ENCODE results near the gene FOXO3.
A peak's percentile ranks its signal among the peaks of the same experiment; 100 is the strongest.

The FOXO3 gene

GRCh38 chr6:108524528-108525248 lies 36.0 kb upstream of the FOXO3 start:
- H2AK5ac ChIP-seq (ENCODE audit: low read length): no peak overlapping the region
- no peak overlapping the region for H3K4ac ChIP-seq (ENCODE audit: low read depth, low read length)
- H2BK120ac ChIP-seq (ENCODE audit: insufficient read depth, low read length, poor library complexity): peak overlapping the region; percentile 47
- no peaks in the 10 kb centered on the region for H3K27me3 ChIP-seq (ENCODE audit: insufficient read depth, low read length)
- no peak overlapping the region for H4K12ac ChIP-seq (ENCODE audit: low read depth, low read length)
- no peak overlapping the region for H3K9ac ChIP-seq (ENCODE audit: low read length)
- no peak overlapping the region for H3K27ac ChIP-seq (ENCODE audit: low read depth, low read length)
- no peak overlapping the region for H3K4me2 ChIP-seq (ENCODE audit: low read length)
- peaks cover 0 to 7% of the 10 kb centered on the region in 2 experiments for H3K4me1 ChIP-seq (ENCODE audit: control insufficient read depth in 1 of 2, insufficient read depth in 2 of 2, low read length in 2 of 2)
- H2BK12ac ChIP-seq (ENCODE audit: low read length): peak overlapping the region; percentile 94
- no peaks in the 10 kb centered on the region for H3K79me1 ChIP-seq (ENCODE audit: low read length)
- H3K79me2 ChIP-seq (ENCODE audit: control insufficient read depth, insufficient read depth, low read length, poor library complexity): no peaks in the 10 kb centered on the region
- H3K23ac ChIP-seq (ENCODE audit: low read length): no peak overlapping the region
- no peaks in the 10 kb centered on the region for H3K36me3 ChIP-seq (ENCODE audit: control insufficient read depth in 1 of 2, insufficient read depth in 2 of 2, low read length in 2 of 2)
- DNase-seq: peak in 1 of 2 donors; percentile 31
- H3K18ac ChIP-seq (ENCODE audit: low read length): no peak overlapping the region
- no peaks in the 10 kb centered on the region for H3K9me3 ChIP-seq (ENCODE audit: insufficient read depth, low read depth, low read length)
- H4K8ac ChIP-seq (ENCODE audit: low read depth, low read length): no peak overlapping the region
- WGBS (ENCODE audit: extremely low coverage, insufficient coverage, insufficient read length): no CpG with 5 or more reads among the region's 5 CpGs
- no peak overlapping the region for H4K91ac ChIP-seq (ENCODE audit: low read depth, low read length)
- no peak overlapping the region for H2BK5ac ChIP-seq (ENCODE audit: low read depth, low read length, poor library complexity)
- no peak overlapping the region for H3K4me3 ChIP-seq (ENCODE audit: low read depth, low read length)
- H2AFZ ChIP-seq (ENCODE audit: insufficient read depth, low read length, poor library complexity): no peak overlapping the region
- H3K14ac ChIP-seq (ENCODE audit: low read length): no peak overlapping the region

GRCh38 chr6:108526739-108527174 lies 34.0 kb upstream of the FOXO3 start:
- Histone ChIP-seq H2AK5ac (ENCODE audit: low read length) (no peak overlapping the region), H4K91ac (ENCODE audit: low read depth, low read length) (no peak overlapping the region), H3K18ac (ENCODE audit: low read length) (no peak overlapping the region), H2BK5ac (ENCODE audit: low read depth, low read length, poor library complexity) (no peak overlapping the region), H3K14ac (ENCODE audit: low read length) (no peak overlapping the region), H3K9me3 (ENCODE audit: insufficient read depth, low read depth, low read length) (no peaks in the 10 kb centered on the region), H4K12ac (ENCODE audit: low read depth, low read length) (no peak overlapping the region), H2BK120ac (ENCODE audit: insufficient read depth, low read length, poor library complexity) (no peak overlapping the region), H3K27ac (ENCODE audit: low read depth, low read length) (no peak overlapping the region), H3K79me1 (ENCODE audit: low read length) (no peaks in the 10 kb centered on the region), H3K79me2 (ENCODE audit: control insufficient read depth, insufficient read depth, low read length, poor library complexity) (no peaks in the 10 kb centered on the region), H3K9ac (ENCODE audit: low read length) (no peak overlapping the region), H3K23ac (ENCODE audit: low read length) (no peak overlapping the region), H3K4ac (ENCODE audit: low read depth, low read length) (no peak overlapping the region), H3K4me1 (ENCODE audit: control insufficient read depth in 1 of 2, insufficient read depth in 2 of 2, low read length in 2 of 2) (peaks cover 0 to 7% of the 10 kb centered on the region in 2 experiments), H3K27me3 (ENCODE audit: insufficient read depth, low read length) (no peaks in the 10 kb centered on the region), H3K4me2 (ENCODE audit: low read length) (no peak overlapping the region), H3K4me3 (ENCODE audit: low read depth, low read length) (no peak overlapping the region), H3K36me3 (ENCODE audit: control insufficient read depth in 1 of 2, insufficient read depth in 2 of 2, low read length in 2 of 2) (no peaks in the 10 kb centered on the region), H4K8ac (ENCODE audit: low read depth, low read length) (no peak overlapping the region), H2BK12ac (ENCODE audit: low read length) (no peak overlapping the region), H2AFZ (ENCODE audit: insufficient read depth, low read length, poor library complexity) (no peak overlapping the region)
- DNase-seq: peak in 1 of 2 donors; percentile 72
- WGBS (ENCODE audit: extremely low coverage, insufficient coverage, insufficient read length): no CpG with 5 or more reads among the region's 7 CpGs

GRCh38 chr6:108528878-108529277 lies 31.8 kb upstream of the FOXO3 start:
- H3K9me3 ChIP-seq (ENCODE audit: insufficient read depth, low read depth, low read length): no peaks in the 10 kb centered on the region
- H4K8ac ChIP-seq (ENCODE audit: low read depth, low read length): no peak overlapping the region
- H3K4ac ChIP-seq (ENCODE audit: low read depth, low read length): no peak overlapping the region
- H2AK5ac ChIP-seq (ENCODE audit: low read length): no peak overlapping the region
- H3K79me2 ChIP-seq (ENCODE audit: control insufficient read depth, insufficient read depth, low read length, poor library complexity): no peaks in the 10 kb centered on the region
- H2BK5ac ChIP-seq (ENCODE audit: low read depth, low read length, poor library complexity): no peak overlapping the region
- no peak overlapping the region for H3K9ac ChIP-seq (ENCODE audit: low read length)
- H4K91ac ChIP-seq (ENCODE audit: low read depth, low read length): no peak overlapping the region
- H3K4me1 ChIP-seq (ENCODE audit: control insufficient read depth in 1 of 2, insufficient read depth in 2 of 2, low read length in 2 of 2): peaks cover 0 to 6% of the 10 kb centered on the region in 2 experiments
- no peak overlapping the region for H2BK120ac ChIP-seq (ENCODE audit: insufficient read depth, low read length, poor library complexity)
- H2AFZ ChIP-seq (ENCODE audit: insufficient read depth, low read length, poor library complexity): no peak overlapping the region
- no peak overlapping the region for H3K4me3 ChIP-seq (ENCODE audit: low read depth, low read length)
- DNase-seq: no peak
- no peak overlapping the region for H3K27ac ChIP-seq (ENCODE audit: low read depth, low read length)
- H3K27me3 ChIP-seq (ENCODE audit: insufficient read depth, low read length): no peaks in the 10 kb centered on the region
- H3K36me3 ChIP-seq (ENCODE audit: control insufficient read depth in 1 of 2, insufficient read depth in 2 of 2, low read length in 2 of 2): no peaks in the 10 kb centered on the region
- H3K18ac ChIP-seq (ENCODE audit: low read length): no peak overlapping the region
- no peak overlapping the region for H3K4me2 ChIP-seq (ENCODE audit: low read length)
- WGBS (ENCODE audit: extremely low coverage, insufficient coverage, insufficient read length): no CpG with 5 or more reads among the region's 3 CpGs
- H3K79me1 ChIP-seq (ENCODE audit: low read length): no peaks in the 10 kb centered on the region
- H3K23ac ChIP-seq (ENCODE audit: low read length): no peak overlapping the region
- H4K12ac ChIP-seq (ENCODE audit: low read depth, low read length): no peak overlapping the region
- H3K14ac ChIP-seq (ENCODE audit: low read length): no peak overlapping the region
- H2BK12ac ChIP-seq (ENCODE audit: low read length): no peak overlapping the region

- H3K9me3 ChIP-seq (ENCODE audit: insufficient read depth, low read depth, low read length): no peaks in the 10 kb centered on the region
- H3K14ac ChIP-seq (ENCODE audit: low read length): no peak overlapping the region
- no peak overlapping the region for H2AFZ ChIP-seq (ENCODE audit: insufficient read depth, low read length, poor library complexity)
- no peak overlapping the region for H4K91ac ChIP-seq (ENCODE audit: low read depth, low read length)
- no peak overlapping the region for H3K18ac ChIP-seq (ENCODE audit: low read length)
- no CpG with 5 or more reads among the region's 1 CpG for WGBS (ENCODE audit: extremely low coverage, insufficient coverage, insufficient read length)
- no peaks in the 10 kb centered on the region for H3K27me3 ChIP-seq (ENCODE audit: insufficient read depth, low read length)
- H4K8ac ChIP-seq (ENCODE audit: low read depth, low read length): no peak overlapping the region
- no peak overlapping the region for H3K4me3 ChIP-seq (ENCODE audit: low read depth, low read length)
- no peak overlapping the region for H3K9ac ChIP-seq (ENCODE audit: low read length)
- no peak overlapping the region for H3K4me2 ChIP-seq (ENCODE audit: low read length)
- no peaks in the 10 kb centered on the region for H3K4me1 ChIP-seq (ENCODE audit: control insufficient read depth in 1 of 2, insufficient read depth in 2 of 2, low read length in 2 of 2)
- no peaks in the 10 kb centered on the region for H3K79me1 ChIP-seq (ENCODE audit: low read length)
- H3K27ac ChIP-seq (ENCODE audit: low read depth, low read length): no peak overlapping the region
- no peaks in the 10 kb centered on the region for H3K36me3 ChIP-seq (ENCODE audit: control insufficient read depth in 1 of 2, insufficient read depth in 2 of 2, low read length in 2 of 2)
- no peak overlapping the region for H2BK12ac ChIP-seq (ENCODE audit: low read length)
- H2AK5ac ChIP-seq (ENCODE audit: low read length): no peak overlapping the region
- no peak overlapping the region for H3K4ac ChIP-seq (ENCODE audit: low read depth, low read length)
- no peaks in the 10 kb centered on the region for H3K79me2 ChIP-seq (ENCODE audit: control insufficient read depth, insufficient read depth, low read length, poor library complexity)
- no peak overlapping the region for H4K12ac ChIP-seq (ENCODE audit: low read depth, low read length)
- DNase-seq: no peak
- H2BK5ac ChIP-seq (ENCODE audit: low read depth, low read length, poor library complexity): no peak overlapping the region
- no peak overlapping the region for H2BK120ac ChIP-seq (ENCODE audit: insufficient read depth, low read length, poor library complexity)
- no peak overlapping the region for H3K23ac ChIP-seq (ENCODE audit: low read length)
Observed at GRCh38 chr6:108531332-108531731, 29.4 kb upstream of the FOXO3 start.

Data from trophoblast cell (in vitro differentiated cells and primary cell).